Transverse colon (tissue), 4 donors: Measurements from ENCODE around the gene GAGE12H.
"Not testable (repeated sequence)": the region's sequence is repeated elsewhere in the genome, so short reads cannot be mapped to it uniquely, and the experiment has no call there.

Experiments
- CTCF ChIP-seq, 5 experiments: fragments of 200-600 bp in 3 of 5; fragments of 450-650 bp in 2 of 5; sonication (generic) in 3 of 5; IDR thresholded peaks; 1 replicate in 2 of 5; 2 replicates in 3 of 5; pipeline ENCODE4 v1.5.1; 2016 to 2017; ENCODE audit warnings: antibody characterized with exemption in 5 of 5, inconsistent platforms in 3 of 5, mild to moderate bottlenecking in 2 of 5, moderate library complexity in 1 of 5
- EP300 ChIP-seq: sonication (generic); formaldehyde crosslinking; IDR thresholded peaks from one replicate; pipeline ENCODE4 v1.6.1; 2017; ENCODE audit warnings: antibody characterized with exemption, low read depth
- POLR2A ChIP-seq: fragments of 450-650 bp; IDR thresholded peaks from one replicate; pipeline ENCODE4 v1.6.1; 2016; ENCODE audit warnings: antibody characterized with exemption, mild to moderate bottlenecking, moderate library complexity
- POLR2AphosphoS5 ChIP-seq, 3 donors: sonication (generic); formaldehyde crosslinking; IDR thresholded peaks; one replicate each; pipeline ENCODE4 v1.6.1; 2016; ENCODE audit warnings: antibody characterized with exemption in 3 of 3

GRCh38 chrX:49579649-49580048 is at the start of gene GAGE12H:
- not testable (repeated sequence) for TF ChIP-seq POLR2AphosphoS5 (IDR thresholded peaks at IDR 0.05); CTCF (IDR thresholded peaks at IDR 0.05); POLR2A; EP300
